Endothelial cell of umbilical vein (primary cell): ENCODE results near the gene ANKFN1.

Experiments
- CTCF ChIP-seq, 2 donors: IDR thresholded peaks; 1 replicate in 1 of 2; 2 replicates in 1 of 2; pipeline ENCODE4 v1.5.1; 2011; ENCODE audit warnings: low read length in 2 of 2, mild to moderate bottlenecking in 2 of 2, moderate library complexity in 2 of 2, control low read depth in 1 of 2, inconsistent platforms in 1 of 2, low read depth in 1 of 2; ENCODE audit not compliant: insufficient read depth in 1 of 2; ENCODE audit errors: extremely low read depth in 1 of 2
- POLR2A ChIP-seq: IDR thresholded peaks from 2 replicates; pipeline ENCODE4 v1.6.1; 2012; ENCODE audit warnings: low read depth, mild to moderate bottlenecking, control low read depth, low read length
- POLR2AphosphoS5 ChIP-seq: IDR thresholded peaks from 2 replicates; pipeline ENCODE4 v1.6.1; 2012; ENCODE audit warnings: low read depth, mild to moderate bottlenecking, control low read depth, low read length, moderate library complexity; ENCODE audit not compliant: insufficient read depth

- no peak for TF ChIP-seq CTCF (IDR thresholded peaks at IDR 0.05; ENCODE audit: extremely low read depth in 1 of 2, insufficient read depth in 1 of 2, low read depth in 1 of 2, low read length in 2 of 2)
- TF ChIP-seq POLR2A, result no peak
- TF ChIP-seq POLR2AphosphoS5, result no peak
Observed at GRCh38 chr17:56449176-56449575, 295.9 kb downstream of the ANKFN1 start.
